Activated CD4-positive, CD25-positive, alpha-beta regulatory T cell treated with anti-CD3 and anti-CD28 coated beads, Interleukin-2, amount 50 U/mL, for 16 hours (primary cell): Measurements from ENCODE around the gene DKK2.

Experiments
- DNase-seq: peaks from one replicate; pipeline ENCODE4 v3.0.0-alpha.2; 2020; ENCODE audit warnings: low read depth, low spot score

Gene DKK2, protein sequence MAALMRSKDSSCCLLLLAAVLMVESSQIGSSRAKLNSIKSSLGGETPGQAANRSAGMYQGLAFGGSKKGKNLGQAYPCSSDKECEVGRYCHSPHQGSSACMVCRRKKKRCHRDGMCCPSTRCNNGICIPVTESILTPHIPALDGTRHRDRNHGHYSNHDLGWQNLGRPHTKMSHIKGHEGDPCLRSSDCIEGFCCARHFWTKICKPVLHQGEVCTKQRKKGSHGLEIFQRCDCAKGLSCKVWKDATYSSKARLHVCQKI

DNA sequence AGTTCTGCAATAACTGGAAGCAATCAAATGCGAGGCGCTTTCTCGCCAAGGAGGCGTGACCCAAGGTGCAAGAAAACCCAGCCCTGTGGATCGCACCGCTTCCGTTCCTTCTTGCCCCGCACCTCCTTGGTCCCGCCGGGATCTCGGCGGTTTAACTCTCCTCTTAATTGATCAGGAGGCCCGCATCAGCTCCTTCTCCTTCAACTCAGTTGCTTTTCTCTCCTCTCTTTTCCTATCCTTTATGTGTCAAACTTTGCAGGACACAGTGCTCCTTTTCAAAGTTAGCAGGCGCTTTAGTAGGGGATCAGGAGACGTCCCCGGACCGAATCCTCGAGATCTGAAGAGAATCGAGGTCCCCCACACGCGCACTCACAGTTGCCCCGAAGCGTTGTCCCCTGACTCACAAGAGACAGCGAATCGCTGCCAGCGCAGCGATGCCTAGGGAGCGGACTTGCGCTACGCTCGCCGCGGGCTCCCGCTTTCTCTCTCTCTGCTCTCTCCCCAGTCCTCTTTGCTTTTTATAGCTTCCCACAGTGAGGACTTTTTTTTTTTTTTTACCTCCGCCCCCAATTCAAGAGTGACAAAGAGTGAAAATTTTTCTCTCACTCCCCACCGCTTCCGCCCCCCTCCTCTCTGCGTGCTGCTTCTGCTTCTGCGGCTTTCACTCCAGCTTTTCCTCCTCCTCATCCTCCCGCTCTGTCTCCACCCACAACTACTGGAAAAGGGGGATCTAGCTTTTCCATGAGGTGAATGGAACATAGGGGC lies at the start of gene DKK2:
TSS of gene DKK2 (minus strand) at position 495 of the 765 bp plus-strand sequence. CDS start 722 bp downstream, outside the sequence.
- no peak for DNase-seq

DNA sequence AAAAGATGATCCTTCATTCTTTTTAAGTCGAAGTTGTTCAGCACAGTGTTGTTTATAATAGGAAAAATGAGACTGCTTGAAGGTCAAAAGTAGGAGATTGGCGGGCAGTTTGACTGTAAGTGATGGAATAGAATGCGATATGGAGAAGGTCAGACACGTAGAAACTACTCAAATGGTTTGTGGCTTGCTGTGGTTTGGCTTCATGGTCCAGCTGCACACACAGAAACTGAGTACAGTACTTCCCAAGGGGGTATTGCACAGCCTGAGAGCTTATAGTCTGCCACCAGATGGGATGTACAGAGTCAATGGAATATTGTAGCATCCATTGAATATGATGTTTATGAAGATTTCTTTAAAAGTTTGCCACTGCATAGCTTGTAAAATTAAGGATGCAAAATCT lies 41.1 kb upstream of the DKK2 start:
- no peak for DNase-seq

DNA sequence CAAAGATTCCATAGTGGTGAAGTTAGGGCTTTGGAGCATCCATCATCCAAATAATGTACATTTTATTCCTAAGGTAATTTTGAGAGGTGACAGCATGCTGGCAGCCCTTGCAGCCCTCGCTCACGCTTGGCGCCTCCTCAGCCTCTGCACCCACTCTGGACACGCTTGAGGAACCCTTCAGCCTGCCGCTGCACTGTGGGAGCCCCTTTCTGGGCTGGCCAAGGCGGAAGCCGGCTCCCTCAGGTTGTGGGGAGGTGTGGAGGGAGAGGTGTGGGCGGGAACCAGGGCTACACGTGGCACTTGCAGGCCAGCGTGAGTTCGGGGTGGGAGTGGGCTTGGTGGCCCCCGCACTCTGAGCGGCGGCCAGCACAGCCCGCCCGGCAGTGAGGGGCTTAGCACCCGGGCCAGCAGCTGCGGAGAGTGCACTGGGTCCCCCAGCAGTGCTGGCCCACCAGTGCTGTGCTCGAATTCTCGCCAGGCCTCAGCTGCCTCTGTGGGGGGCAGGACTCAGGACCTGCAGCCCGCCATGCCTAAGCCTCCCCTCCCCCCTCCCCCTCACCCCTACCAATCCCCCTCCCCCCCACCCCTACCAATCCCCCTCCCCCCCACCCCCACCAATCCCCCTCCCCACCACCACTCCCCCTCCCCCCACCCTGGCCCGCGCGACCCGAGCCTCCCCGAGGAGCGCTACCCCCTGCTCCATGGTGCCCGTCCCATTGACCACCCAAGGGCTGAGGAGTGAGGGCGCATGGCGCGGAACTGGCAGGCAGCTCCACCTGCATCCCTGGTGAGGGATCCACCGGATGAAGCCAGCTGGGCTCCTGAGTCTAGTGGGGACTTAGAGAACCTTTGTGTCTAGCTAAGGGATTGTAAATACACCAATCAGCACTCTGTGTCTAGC lies 37.0 kb upstream of the DKK2 start:
- DNase-seq = no peak

GRCh38 chr4:107071108-107071507 lies 35.0 kb upstream of the DKK2 start:
- no peak for DNase-seq

DNA sequence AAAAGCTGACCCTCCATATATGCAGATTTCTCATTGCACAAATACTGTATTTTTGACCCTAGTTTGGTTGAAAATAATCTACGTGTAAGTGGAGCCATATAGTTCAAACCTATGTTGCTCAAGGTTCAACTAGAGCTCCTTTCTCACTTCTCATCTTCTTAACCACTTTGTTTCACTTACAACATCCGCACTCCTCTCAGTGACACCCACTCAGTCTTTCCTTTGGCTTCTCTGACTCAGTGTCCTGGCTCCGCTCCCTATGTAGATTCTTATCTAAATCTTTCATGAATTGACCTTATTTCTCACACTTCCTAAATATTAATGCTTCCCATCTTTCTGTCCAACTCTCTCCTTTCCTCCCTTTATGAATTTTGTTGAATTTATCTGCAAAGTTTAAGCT lies 32.9 kb upstream of the DKK2 start:
- DNase-seq = no peak

DNA sequence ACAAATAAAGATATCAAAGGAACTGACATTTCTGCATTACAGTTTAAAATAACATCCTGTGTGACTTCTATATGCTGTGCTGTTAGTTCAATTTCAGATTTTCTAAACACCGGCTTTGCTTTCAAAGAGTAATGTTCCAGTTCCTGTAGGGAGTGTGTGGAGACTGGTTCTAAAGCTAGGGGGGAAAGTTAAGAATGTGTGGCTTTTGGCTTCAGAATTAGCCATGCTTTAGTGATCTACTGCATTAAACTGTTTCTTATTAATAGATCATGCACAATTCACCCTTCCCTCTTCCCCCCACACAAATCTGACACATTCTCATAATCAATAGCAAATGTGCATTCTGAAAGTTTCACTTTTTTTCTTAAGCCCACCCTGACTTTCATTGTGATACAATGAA lies 32.0 kb upstream of the DKK2 start:
- no peak for DNase-seq

DNA sequence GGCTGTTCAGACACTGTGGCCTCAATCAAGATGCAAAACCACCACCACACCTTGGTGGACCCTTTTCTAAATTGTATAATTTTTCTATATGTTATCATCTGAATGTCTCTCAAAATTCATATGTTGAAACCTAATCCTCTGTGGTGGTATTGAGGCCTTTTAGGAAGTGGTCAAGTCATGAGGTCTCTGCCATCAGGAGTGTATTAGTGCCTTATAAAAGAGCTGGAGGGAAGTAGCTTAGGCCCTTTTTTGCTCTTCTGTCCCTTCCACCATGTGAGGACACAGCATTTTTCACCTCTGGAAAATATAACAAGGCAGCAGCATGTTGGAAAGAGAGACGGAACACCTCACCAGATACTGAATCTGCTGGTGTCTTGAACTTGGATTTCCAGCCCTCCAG lies 30.5 kb upstream of the DKK2 start:
- no peak for DNase-seq

GRCh38 chr4:107065201-107065600 lies 29.1 kb upstream of the DKK2 start:
- no peak for DNase-seq

- DNase-seq = no peak
These were observed 24.3 kb upstream of the DKK2 start for GRCh38 chr4:107060388-107060787.

GRCh38 chr4:107058828-107059227 lies 22.7 kb upstream of the DKK2 start:
- DNase-seq = no peak

GRCh38 chr4:107050525-107051135 lies 14.5 kb upstream of the DKK2 start:
- DNase-seq = no peak

DNA sequence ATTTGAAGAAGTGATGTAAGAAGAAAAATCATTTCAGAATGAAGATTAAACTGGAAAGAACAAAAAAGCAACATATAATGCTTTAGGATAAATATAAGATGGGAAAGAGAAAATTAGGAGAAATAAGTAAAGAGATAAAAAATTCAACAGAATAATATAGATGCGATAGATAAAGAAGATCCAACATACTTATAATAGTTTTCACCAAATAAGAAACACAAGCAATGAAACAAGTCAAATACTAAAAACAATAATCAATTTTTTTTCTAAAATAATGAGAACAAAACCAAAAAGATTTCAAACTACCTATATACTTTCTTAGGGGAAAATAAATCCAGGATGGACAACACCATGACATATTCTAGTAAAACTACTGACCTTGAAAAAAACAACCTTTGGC lies 10.1 kb upstream of the DKK2 start:
- DNase-seq = no peak

GRCh38 chr4:107044170-107044569 lies 8.1 kb upstream of the DKK2 start:
- DNase-seq = no peak

GRCh38 chr4:107037199-107037584 lies 1.1 kb upstream of the DKK2 start:
- no peak for DNase-seq

DNA sequence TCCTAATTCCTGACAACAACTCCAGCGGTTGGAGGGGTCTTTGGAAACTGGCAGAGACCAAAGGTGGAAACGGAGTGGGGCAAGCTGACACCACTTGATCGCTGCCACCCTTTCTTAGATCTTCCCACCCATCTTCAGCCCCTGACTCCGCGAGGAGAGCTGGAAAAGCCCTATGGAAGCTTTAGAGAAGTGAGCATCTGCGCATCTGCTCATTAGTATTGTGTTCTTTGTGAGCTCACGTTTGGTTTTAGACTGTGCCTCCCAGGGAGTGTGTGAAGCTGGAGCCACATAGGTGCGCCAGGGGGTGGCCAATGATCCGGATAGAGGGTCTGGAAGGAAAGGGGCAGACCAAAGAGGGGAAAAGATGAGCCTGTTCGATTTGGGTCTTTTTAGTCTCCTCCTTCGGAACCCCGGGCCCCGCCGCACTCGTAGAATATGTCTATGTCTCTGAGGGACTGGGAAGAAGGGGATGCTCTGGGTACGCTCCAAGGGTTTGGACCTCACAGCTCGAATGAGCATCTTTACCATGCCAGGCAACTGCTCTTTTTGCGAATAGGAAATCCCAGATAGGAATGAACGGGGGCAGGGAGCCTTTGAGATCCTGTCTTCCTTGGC lies 578 bp upstream of the DKK2 start:
- DNase-seq = no peak

GRCh38 chr4:107034996-107035818 lies 906 bp downstream of the DKK2 start:
- DNase-seq = no peak

DNA sequence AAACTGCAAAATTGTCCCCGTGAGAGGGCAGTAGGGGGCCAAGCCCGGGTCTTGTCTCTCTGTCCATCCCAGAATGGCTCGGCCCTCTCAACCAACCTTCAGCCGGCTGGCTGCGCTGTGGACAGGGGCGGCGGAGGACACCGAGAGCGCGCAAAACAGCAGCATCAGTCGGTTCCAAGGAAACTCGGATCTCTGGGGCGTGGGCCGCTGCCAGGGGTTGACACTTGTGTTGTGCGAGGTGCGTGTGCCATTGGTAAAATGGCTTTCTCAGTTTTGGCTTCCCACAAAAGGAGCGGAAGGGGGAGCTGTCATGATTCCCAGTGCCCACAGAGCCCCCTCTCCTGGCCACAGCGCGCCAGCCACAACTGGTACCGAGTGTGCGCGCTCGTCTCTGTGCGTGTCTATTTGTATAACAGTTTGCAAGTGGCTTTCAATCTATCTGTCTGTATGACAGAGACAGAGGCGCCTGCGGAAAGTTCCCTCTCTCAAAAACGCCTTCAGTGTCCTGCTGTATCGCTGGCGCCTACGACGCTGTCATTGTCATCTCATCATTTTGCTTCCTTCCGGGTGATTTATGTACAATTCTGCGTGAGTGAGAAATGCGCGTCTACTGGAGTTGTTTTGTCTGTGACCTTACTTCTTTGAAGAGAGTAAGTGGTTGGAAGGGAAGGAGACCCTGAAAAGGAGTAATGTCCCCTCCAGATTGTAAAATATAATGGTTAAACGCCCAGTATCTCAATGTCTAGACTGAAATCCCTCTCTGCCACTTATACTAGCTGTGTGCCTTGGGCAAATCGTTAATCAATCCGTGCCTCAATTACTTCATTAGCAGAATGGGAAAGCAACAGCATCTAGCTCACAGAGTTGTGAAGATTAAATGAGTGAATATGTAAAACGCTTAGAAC lies 1.8 kb downstream of the DKK2 start:
- DNase-seq = no peak

GRCh38 chr4:107027379-107027778 lies 8.7 kb downstream of the DKK2 start:
- no peak for DNase-seq

- DNase-seq = no peak
These were observed 17.8 kb downstream of the DKK2 start for GRCh38 chr4:107018344-107018735.
